HepG2 (cell line): ENCODE measurements around the gene PAIP2. TPM values are rescaled to one million over a fixed set of nuclear protein-coding genes. Genes with fewer than 3 reads are reported as not detected.
A peak's percentile ranks its signal among the peaks of the same experiment; 100 is the strongest.

Experiments
- AGO2 ChIP-seq: fragments of 200-400 bp; formaldehyde crosslinking; optimal IDR thresholded peaks from 2 replicates; pipeline ENCODE3; 2017; ENCODE audit warnings: mild to moderate bottlenecking, low read depth, low read length, moderate library complexity
- ARNT2 ChIP-seq: sonication (generic); formaldehyde crosslinking; IDR thresholded peaks from 2 replicates; pipeline ENCODE4 v1.8.0; 2022; ENCODE audit warnings: mild to moderate bottlenecking, low read depth, missing genetic modification reagents, moderate library complexity
- CCAR2 ChIP-seq: fragments of 200-400 bp; formaldehyde crosslinking; optimal IDR thresholded peaks from 2 replicates; pipeline ENCODE3; 2018; ENCODE audit warnings: low read depth, mild to moderate bottlenecking, low read length, moderate library complexity
- CENPT ChIP-seq: sonication (generic); formaldehyde crosslinking; IDR thresholded peaks from 2 replicates; pipeline ENCODE4 v1.8.0; 2022; ENCODE audit warnings: low read depth, mild to moderate bottlenecking, moderate library complexity, missing genetic modification reagents
- EED ChIP-seq: sonication (generic); formaldehyde crosslinking; IDR thresholded peaks from 2 replicates; pipeline ENCODE4 v1.5.0; 2020; ENCODE audit warnings: mild to moderate bottlenecking, missing genetic modification reagents
- KAT2B ChIP-seq: fragments of 150-350 bp; IDR thresholded peaks from 2 replicates; pipeline ENCODE4 v1.6.1; 2014; ENCODE audit warnings: low read depth, low read length, borderline replicate concordance
- KDM5A ChIP-seq: fragments of 200-600 bp; sonication (generic); IDR thresholded peaks from 2 replicates; pipeline ENCODE4 v1.7.0; 2018; ENCODE audit warnings: antibody characterized with exemption, mild to moderate bottlenecking, low read length, borderline replicate concordance
- KLF9 ChIP-seq: IDR thresholded peaks from 2 replicates; pipeline ENCODE4 v1.6.1; 2016; ENCODE audit warnings: low read depth
- MAF1 ChIP-seq: sonication (generic); formaldehyde crosslinking; IDR thresholded peaks from 2 replicates; pipeline ENCODE4 v1.5.0; 2020; ENCODE audit warnings: missing genetic modification reagents, borderline replicate concordance
- MED8 ChIP-seq: sonication (generic); formaldehyde crosslinking; IDR thresholded peaks from 2 replicates; pipeline ENCODE4 v1.8.1; 2023; ENCODE audit warnings: mild to moderate bottlenecking, missing genetic modification reagents; ENCODE audit not compliant: insufficient replicate concordance
- NCOR1 ChIP-seq: fragments of 200-600 bp; sonication (generic); IDR thresholded peaks from 2 replicates; pipeline ENCODE4 v1.7.0; 2017; ENCODE audit warnings: antibody characterized with exemption, low read length, borderline replicate concordance
- PITX1 ChIP-seq: sonication (generic); formaldehyde crosslinking; IDR thresholded peaks from 2 replicates; pipeline ENCODE4 v1.5.1; 2020; ENCODE audit warnings: mild to moderate bottlenecking, missing genetic modification reagents
- RCOR2 ChIP-seq: IDR thresholded peaks from 2 replicates; pipeline ENCODE4 v1.6.1; 2016; ENCODE audit warnings: missing biosample characterization, missing genetic modification reagents
- SMARCE1 ChIP-seq: fragments of 450-650 bp; IDR thresholded peaks from 2 replicates; pipeline ENCODE4 v1.6.1; 2017; ENCODE audit warnings: borderline replicate concordance
- STAG1 ChIP-seq: sonication (generic); formaldehyde crosslinking; IDR thresholded peaks from 2 replicates; pipeline ENCODE4 v1.4.0; 2020; ENCODE audit warnings: missing genetic modification reagents
- ZBTB7A ChIP-seq: sonication (generic); formaldehyde crosslinking; IDR thresholded peaks from 2 replicates; pipeline ENCODE4 v1.8.0; 2022; ENCODE audit warnings: mild to moderate bottlenecking, missing genetic modification reagents
- ZNF253 ChIP-seq: sonication (generic); formaldehyde crosslinking; IDR thresholded peaks from 2 replicates; pipeline ENCODE4 v1.8.0; 2022; ENCODE audit warnings: mild to moderate bottlenecking, missing genetic modification reagents, borderline replicate concordance
- ZNF891 ChIP-seq: sonication (generic); formaldehyde crosslinking; IDR thresholded peaks from 2 replicates; pipeline ENCODE4 v1.5.0; 2020; ENCODE audit warnings: mild to moderate bottlenecking, missing genetic modification reagents
- polyA plus RNA-seq, 8 experiments: library from polyadenylated mRNA; depleted of rRNA in 3 of 8; stranded (reverse) in 7 of 8; unstranded in 1 of 8; fragments of >200 nt; fragmentation: Illumina TruSeq in 4 of 8; extraction: Trizol in 4 of 8; gene quantifications; 2 replicates each; pipeline versions ENCODE4 v1.2.1 to v1.2.3, GENCODE V29; 2011 to 2016; ENCODE audit warnings: low read depth in 4 of 8, missing spikeins in 1 of 8, mixed read lengths in 1 of 8; ENCODE audit not compliant: insufficient read depth in 1 of 8
- total RNA-seq, 5 experiments: library from RNA; depleted of rRNA; stranded (reverse); fragments of >200 nt; fragmentation: Illumina TruSeq; extraction: Trizol; gene quantifications; 2 replicates each; pipeline ENCODE4 v1.2.3, GENCODE V29; 2016; ENCODE audit warnings: low read depth in 1 of 5
- TF ChIP-seq, protein P1 (sequence below): sonication (generic); formaldehyde crosslinking; IDR thresholded peaks from 2 replicates; pipeline ENCODE4 v1.4.0; 2020; ENCODE audit warnings: missing genetic modification reagents, borderline replicate concordance
- TF ChIP-seq, protein P2 (sequence below): sonication (generic); formaldehyde crosslinking; IDR thresholded peaks from 2 replicates; pipeline ENCODE4 v1.8.1; 2023; ENCODE audit warnings: mild to moderate bottlenecking, inconsistent platforms, moderate library complexity, missing genetic modification reagents, borderline replicate concordance
- TF ChIP-seq, protein P3 (sequence below): sonication (generic); formaldehyde crosslinking; conservative IDR thresholded peaks from 2 replicates; pipeline ENCODE4 v1.8.0; 2022; ENCODE audit warnings: low read depth, missing genetic modification reagents
- TF ChIP-seq, protein P4 (sequence below): sonication (generic); formaldehyde crosslinking; conservative IDR thresholded peaks from 2 replicates; pipeline ENCODE4 v1.4.0; 2020; ENCODE audit warnings: missing genetic modification reagents

PAIP2 gene
- total and polyA plus RNA-seq, 2 of the 13 experiments (the other 11 are each of a cell fraction or from before 2014, with no cell fraction given), result 61.5 to 76.3 TPM

DNA sequence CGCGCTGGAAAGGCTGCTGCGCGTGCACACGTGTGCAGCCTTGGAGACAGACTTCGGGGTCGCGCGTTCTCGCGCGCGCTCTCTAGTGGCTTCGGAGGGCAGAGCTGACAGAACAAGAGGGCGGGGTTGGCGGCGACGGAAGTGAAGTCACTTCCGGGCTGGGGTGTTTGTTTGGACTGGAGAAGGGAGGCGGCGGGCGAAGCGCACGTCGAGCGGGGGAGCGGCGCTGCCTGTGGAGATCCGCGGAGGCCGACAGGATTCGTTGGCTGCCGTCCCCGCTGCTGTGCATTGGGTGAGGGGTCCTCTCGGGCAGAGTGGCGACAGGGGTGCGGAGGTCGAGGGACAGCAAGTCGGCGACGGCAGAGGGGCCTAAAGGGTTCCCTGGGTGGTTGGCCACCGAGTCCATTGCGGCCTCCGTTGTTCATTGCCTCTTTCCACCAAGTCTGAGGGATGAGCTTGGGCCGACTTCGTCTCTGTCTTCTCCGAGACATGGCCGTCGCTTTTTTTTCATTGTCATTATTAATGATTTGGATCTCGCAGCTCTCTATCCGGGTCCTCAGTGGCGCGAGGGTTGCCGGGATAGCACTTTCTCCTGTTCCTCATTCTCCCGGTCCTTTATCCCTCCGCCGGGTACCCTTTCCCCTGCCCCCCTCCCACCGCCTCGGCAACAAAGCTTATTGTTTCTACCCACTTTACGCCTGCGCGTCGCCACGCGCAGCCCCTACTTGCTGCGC lies at the start of gene PAIP2 (continued):
- TF ChIP-seq, protein P1, sequence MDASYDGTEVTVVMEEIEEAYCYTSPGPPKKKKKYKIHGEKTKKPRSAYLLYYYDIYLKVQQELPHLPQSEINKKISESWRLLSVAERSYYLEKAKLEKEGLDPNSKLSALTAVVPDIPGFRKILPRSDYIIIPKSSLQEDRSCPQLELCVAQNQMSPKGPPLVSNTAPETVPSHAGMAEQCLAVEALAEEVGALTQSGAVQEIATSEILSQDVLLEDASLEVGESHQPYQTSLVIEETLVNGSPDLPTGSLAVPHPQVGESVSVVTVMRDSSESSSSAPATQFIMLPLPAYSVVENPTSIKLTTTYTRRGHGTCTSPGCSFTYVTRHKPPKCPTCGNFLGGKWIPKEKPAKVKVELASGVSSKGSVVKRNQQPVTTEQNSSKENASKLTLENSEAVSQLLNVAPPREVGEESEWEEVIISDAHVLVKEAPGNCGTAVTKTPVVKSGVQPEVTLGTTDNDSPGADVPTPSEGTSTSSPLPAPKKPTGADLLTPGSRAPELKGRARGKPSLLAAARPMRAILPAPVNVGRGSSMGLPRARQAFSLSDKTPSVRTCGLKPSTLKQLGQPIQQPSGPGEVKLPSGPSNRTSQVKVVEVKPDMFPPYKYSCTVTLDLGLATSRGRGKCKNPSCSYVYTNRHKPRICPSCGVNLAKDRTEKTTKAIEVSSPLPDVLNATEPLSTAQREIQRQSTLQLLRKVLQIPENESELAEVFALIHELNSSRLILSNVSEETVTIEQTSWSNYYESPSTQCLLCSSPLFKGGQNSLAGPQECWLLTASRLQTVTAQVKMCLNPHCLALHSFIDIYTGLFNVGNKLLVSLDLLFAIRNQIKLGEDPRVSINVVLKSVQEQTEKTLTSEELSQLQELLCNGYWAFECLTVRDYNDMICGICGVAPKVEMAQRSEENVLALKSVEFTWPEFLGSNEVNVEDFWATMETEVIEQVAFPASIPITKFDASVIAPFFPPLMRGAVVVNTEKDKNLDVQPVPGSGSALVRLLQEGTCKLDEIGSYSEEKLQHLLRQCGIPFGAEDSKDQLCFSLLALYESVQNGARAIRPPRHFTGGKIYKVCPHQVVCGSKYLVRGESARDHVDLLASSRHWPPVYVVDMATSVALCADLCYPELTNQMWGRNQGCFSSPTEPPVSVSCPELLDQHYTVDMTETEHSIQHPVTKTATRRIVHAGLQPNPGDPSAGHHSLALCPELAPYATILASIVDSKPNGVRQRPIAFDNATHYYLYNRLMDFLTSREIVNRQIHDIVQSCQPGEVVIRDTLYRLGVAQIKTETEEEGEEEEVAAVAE (CRISPR knock-in tag), result no peak
- peak; percentile 45; the same call in 1 of the 2 replicates for TF ChIP-seq PITX1
- TF ChIP-seq ARNT2 (CRISPR knock-in tag), result no peak
- peak; percentile 82 for TF ChIP-seq MED8 (CRISPR knock-in tag)
- TF ChIP-seq EED (CRISPR knock-in tag), result no peak
- TF ChIP-seq, protein P2, sequence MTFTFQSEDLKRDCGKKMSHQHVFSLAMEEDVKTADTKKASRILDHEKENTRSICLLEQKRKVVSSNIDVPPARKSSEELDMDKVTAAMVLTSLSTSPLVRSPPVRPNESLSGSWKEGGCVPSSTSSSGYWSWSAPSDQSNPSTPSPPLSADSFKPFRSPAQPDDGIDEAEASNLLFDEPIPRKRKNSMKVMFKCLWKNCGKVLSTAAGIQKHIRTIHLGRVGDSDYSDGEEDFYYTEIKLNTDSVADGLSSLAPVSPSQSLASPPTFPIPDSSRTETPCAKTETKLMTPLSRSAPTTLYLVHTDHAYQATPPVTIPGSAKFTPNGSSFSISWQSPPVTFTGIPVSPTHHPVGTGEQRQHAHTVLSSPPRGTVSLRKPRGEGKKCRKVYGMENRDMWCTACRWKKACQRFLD, result 0 out of 2 replicates have a peak, but pooled peaks have one; percentile 23
- peak; percentile 76 for TF ChIP-seq KDM5A
- TF ChIP-seq, protein P3, sequence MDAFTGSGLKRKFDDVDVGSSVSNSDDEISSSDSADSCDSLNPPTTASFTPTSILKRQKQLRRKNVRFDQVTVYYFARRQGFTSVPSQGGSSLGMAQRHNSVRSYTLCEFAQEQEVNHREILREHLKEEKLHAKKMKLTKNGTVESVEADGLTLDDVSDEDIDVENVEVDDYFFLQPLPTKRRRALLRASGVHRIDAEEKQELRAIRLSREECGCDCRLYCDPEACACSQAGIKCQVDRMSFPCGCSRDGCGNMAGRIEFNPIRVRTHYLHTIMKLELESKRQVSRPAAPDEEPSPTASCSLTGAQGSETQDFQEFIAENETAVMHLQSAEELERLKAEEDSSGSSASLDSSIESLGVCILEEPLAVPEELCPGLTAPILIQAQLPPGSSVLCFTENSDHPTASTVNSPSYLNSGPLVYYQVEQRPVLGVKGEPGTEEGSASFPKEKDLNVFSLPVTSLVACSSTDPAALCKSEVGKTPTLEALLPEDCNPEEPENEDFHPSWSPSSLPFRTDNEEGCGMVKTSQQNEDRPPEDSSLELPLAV (CRISPR knock-in tag), result no peak
- TF ChIP-seq KLF9 (CRISPR knock-in tag), result no peak; the same call in 1 of the 2 replicates
- no peak for TF ChIP-seq CENPT (CRISPR knock-in tag)
- TF ChIP-seq STAG1 (CRISPR knock-in tag), result peak; percentile 62
- no peak for TF ChIP-seq KAT2B
- TF ChIP-seq ZBTB7A (CRISPR knock-in tag), result peak; percentile 77; the same call in 1 of the 2 replicates
- TF ChIP-seq, protein P4, sequence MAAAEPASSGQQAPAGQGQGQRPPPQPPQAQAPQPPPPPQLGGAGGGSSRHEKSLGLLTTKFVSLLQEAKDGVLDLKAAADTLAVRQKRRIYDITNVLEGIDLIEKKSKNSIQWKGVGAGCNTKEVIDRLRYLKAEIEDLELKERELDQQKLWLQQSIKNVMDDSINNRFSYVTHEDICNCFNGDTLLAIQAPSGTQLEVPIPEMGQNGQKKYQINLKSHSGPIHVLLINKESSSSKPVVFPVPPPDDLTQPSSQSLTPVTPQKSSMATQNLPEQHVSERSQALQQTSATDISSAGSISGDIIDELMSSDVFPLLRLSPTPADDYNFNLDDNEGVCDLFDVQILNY, result no peak
- no peak for TF ChIP-seq SMARCE1
- TF ChIP-seq ZNF891, result no peak; the same call in 1 of the 2 replicates
- no peak for TF ChIP-seq CCAR2
- no peak; the same call in 1 of the 2 replicates for TF ChIP-seq NCOR1
- peak; percentile 79; the same call in 1 of the 2 replicates for TF ChIP-seq MAF1 (CRISPR knock-in tag)
- peak; percentile 90 for TF ChIP-seq AGO2
- TF ChIP-seq ZNF253 (CRISPR knock-in tag), result no peak
- TF ChIP-seq RCOR2 (CRISPR knock-in tag), result no peak
